WTC11 (cell line): Measurements from ENCODE around the gene LTN1. TPM values are rescaled to one million over a fixed set of nuclear protein-coding genes. Genes with fewer than 3 reads are reported as not detected.

ENCODE experiments used
- ATAC-seq: fragments of 200-7000 bp; cut with Tn5 transposase; 2 replicates; pipeline ENCODE4 v1.10.0; 2021; ENCODE audit warnings: mild to moderate bottlenecking, moderate library complexity
- CTCF ChIA-PET: fragments of 300-600 bp; sonication (Branson Sonifier 250); formaldehyde crosslinking; loops from one replicate; lab custom pipeline; 2021; ENCODE audit warnings: antibody characterized with exemption; lab: Charles Lee
- POLR2A ChIA-PET: fragments of 350-600 bp; sonication (Branson Sonifier 250); formaldehyde crosslinking; loops from one replicate; lab custom pipeline; 2021; ENCODE audit warnings: antibody characterized with exemption; lab: Charles Lee
- DNase-seq: peaks from one replicate; pipeline ENCODE4 v3.0.0; 2021; ENCODE audit warnings: low spot score
- H3K27ac Mint-ChIP-seq: 2 replicates; pipeline ENCODE4 v1.8.0; 2021; ENCODE audit warnings: mixed read lengths
- H3K27me3 Mint-ChIP-seq: 2 replicates; pipeline ENCODE4 v1.8.0; 2021; ENCODE audit warnings: low read depth, mild to moderate bottlenecking, moderate library complexity, mixed read lengths
- H3K36me3 Mint-ChIP-seq: 2 replicates; pipeline ENCODE4 v1.8.0; 2021; ENCODE audit warnings: mixed read lengths
- H3K4me1 Mint-ChIP-seq: 2 replicates; pipeline ENCODE4 v1.8.0; 2022; ENCODE audit warnings: mixed read lengths
- H3K4me3 Mint-ChIP-seq: 2 replicates; pipeline ENCODE4 v1.8.0; 2021; ENCODE audit warnings: mild to moderate bottlenecking, moderate library complexity, mixed read lengths
- H3K9me3 Mint-ChIP-seq: 2 replicates; pipeline ENCODE4 v1.8.0; 2021; ENCODE audit warnings: mixed read lengths
- ESRRA ChIP-seq: sonication (generic); formaldehyde crosslinking; IDR thresholded peaks from 2 replicates; pipeline ENCODE4 v1.8.1; 2022; ENCODE audit warnings: mild to moderate bottlenecking, missing genetic modification reagents, borderline replicate concordance
- FOXJ3 ChIP-seq: sonication (generic); formaldehyde crosslinking; IDR thresholded peaks from 2 replicates; pipeline ENCODE4 v1.9.0; 2021; ENCODE audit warnings: missing genetic modification reagents, mild to moderate bottlenecking, borderline replicate concordance
- GTF2I ChIP-seq: fragments of 250-450 bp; sonication (Bioruptor Pico); conservative IDR thresholded peaks from 2 replicates; pipeline ENCODE4 v1.4.0; 2021; ENCODE audit warnings: mild to moderate bottlenecking
- HMGA2 ChIP-seq: fragments of 250-450 bp; sonication (Bioruptor Pico); IDR thresholded peaks from 2 replicates; pipeline ENCODE4 v1.4.0; 2021; ENCODE audit warnings: mild to moderate bottlenecking, moderate library complexity
- JUN ChIP-seq: sonication (generic); formaldehyde crosslinking; IDR thresholded peaks from 2 replicates; pipeline ENCODE4 v1.8.0; 2023; ENCODE audit warnings: mild to moderate bottlenecking, missing genetic modification reagents
- NR1H2 ChIP-seq: sonication (generic); formaldehyde crosslinking; IDR thresholded peaks from 2 replicates; pipeline ENCODE4 v1.9.0; 2021; ENCODE audit warnings: mild to moderate bottlenecking, moderate library complexity, missing genetic modification reagents
- SP1 ChIP-seq: sonication (generic); formaldehyde crosslinking; conservative IDR thresholded peaks from 2 replicates; pipeline ENCODE4 v1.8.1; 2022; ENCODE audit warnings: missing genetic modification reagents
- TP53 ChIP-seq: sonication (generic); formaldehyde crosslinking; IDR thresholded peaks from 2 replicates; pipeline ENCODE4 v1.8.1; 2023; ENCODE audit warnings: mild to moderate bottlenecking, missing genetic modification reagents
- ZNF263 ChIP-seq: sonication (generic); formaldehyde crosslinking; IDR thresholded peaks from 2 replicates; pipeline ENCODE4 v1.8.1; 2022; ENCODE audit warnings: low read depth, mild to moderate bottlenecking, moderate library complexity, missing genetic modification reagents
- total RNA-seq: library from RNA; stranded (reverse); gene quantifications from 3 replicates; pipeline ENCODE4 v1.2.3, GENCODE V29; 2021
- TF ChIP-seq, protein P1 (sequence below): sonication (generic); formaldehyde crosslinking; conservative IDR thresholded peaks from 2 replicates; pipeline ENCODE4 v1.8.1; 2022; ENCODE audit warnings: mild to moderate bottlenecking, missing genetic modification reagents
- TF ChIP-seq, protein P2 (sequence below): sonication (generic); formaldehyde crosslinking; IDR thresholded peaks from 2 replicates; pipeline ENCODE4 v1.8.1; 2023; ENCODE audit warnings: mild to moderate bottlenecking, moderate library complexity, missing genetic modification reagents
- TF ChIP-seq, protein P3 (sequence below): sonication (generic); formaldehyde crosslinking; IDR thresholded peaks from 2 replicates; pipeline ENCODE4 v1.8.0; 2022; ENCODE audit warnings: mild to moderate bottlenecking, missing genetic modification reagents
- TF ChIP-seq, protein P4 (sequence below): sonication (generic); formaldehyde crosslinking; IDR thresholded peaks from 2 replicates; pipeline ENCODE4 v1.8.1; 2023; ENCODE audit warnings: mild to moderate bottlenecking, missing genetic modification reagents
- TF ChIP-seq, protein P5 (sequence below): sonication (generic); formaldehyde crosslinking; IDR thresholded peaks from 2 replicates; pipeline ENCODE4 v1.8.0; 2023; ENCODE audit warnings: missing genetic modification reagents, mild to moderate bottlenecking, borderline replicate concordance
- TF ChIP-seq, protein P6 (sequence below): fragments of 250-450 bp; sonication (Bioruptor Pico); IDR thresholded peaks from 2 replicates; pipeline ENCODE4 v1.8.0; 2021; ENCODE audit warnings: mild to moderate bottlenecking
- TF ChIP-seq, protein P7 (sequence below): sonication (generic); formaldehyde crosslinking; IDR thresholded peaks from 2 replicates; pipeline ENCODE4 v1.8.1; 2023; ENCODE audit warnings: mild to moderate bottlenecking, missing genetic modification reagents, borderline replicate concordance

LTN1 gene
- total RNA-seq, 1 experiment from 2014 or later = 23.0 TPM

DNA sequence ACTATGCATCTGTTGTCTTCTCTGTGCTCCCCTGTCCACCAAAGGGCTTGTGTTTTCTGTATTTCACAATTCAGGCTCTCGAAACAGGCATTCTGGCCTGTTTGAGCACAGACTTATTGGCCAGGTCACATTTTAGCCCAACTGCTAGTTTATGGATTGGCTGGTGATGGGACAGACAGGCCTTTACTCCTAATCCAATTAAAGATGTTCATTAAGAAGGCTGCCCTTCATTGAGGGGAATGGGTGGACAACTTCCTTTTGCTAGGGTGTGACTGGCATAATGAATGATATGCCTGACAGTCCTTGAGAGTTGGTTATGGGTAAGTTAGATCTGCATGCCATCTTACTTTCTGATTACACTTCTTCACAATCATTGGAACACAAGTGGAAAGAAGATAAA, 86.4 kb downstream of the LTN1 start (continued):
- TF ChIP-seq NR1H2 (no peak), ESRRA (no peak), JUN (no peak), HMGA2 (CRISPR knock-in tag) (no peak), ZNF263 (no peak), TP53 (CRISPR knock-in tag) (no peak), FOXJ3 (CRISPR knock-in tag) (no peak)
- TF ChIP-seq, protein P1, sequence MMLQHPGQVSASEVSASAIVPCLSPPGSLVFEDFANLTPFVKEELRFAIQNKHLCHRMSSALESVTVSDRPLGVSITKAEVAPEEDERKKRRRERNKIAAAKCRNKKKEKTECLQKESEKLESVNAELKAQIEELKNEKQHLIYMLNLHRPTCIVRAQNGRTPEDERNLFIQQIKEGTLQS (CRISPR knock-in tag) = no peak
- TF ChIP-seq, protein P2, sequence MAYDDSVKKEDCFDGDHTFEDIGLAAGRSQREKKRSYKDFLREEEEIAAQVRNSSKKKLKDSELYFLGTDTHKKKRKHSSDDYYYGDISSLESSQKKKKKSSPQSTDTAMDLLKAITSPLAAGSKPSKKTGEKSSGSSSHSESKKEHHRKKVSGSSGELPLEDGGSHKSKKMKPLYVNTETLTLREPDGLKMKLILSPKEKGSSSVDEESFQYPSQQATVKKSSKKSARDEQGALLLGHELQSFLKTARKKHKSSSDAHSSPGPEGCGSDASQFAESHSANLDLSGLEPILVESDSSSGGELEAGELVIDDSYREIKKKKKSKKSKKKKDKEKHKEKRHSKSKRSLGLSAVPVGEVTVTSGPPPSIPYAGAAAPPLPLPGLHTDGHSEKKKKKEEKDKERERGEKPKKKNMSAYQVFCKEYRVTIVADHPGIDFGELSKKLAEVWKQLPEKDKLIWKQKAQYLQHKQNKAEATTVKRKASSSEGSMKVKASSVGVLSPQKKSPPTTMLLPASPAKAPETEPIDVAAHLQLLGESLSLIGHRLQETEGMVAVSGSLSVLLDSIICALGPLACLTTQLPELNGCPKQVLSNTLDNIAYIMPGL (CRISPR knock-in tag) = no peak
- TF ChIP-seq, protein P3, sequence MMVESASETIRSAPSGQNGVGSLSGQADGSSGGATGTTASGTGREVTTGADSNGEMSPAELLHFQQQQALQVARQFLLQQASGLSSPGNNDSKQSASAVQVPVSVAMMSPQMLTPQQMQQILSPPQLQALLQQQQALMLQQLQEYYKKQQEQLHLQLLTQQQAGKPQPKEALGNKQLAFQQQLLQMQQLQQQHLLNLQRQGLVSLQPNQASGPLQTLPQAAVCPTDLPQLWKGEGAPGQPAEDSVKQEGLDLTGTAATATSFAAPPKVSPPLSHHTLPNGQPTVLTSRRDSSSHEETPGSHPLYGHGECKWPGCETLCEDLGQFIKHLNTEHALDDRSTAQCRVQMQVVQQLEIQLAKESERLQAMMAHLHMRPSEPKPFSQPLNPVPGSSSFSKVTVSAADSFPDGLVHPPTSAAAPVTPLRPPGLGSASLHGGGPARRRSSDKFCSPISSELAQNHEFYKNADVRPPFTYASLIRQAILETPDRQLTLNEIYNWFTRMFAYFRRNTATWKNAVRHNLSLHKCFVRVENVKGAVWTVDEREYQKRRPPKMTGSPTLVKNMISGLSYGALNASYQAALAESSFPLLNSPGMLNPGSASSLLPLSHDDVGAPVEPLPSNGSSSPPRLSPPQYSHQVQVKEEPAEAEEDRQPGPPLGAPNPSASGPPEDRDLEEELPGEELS (CRISPR knock-in tag) = no peak
- TF ChIP-seq, protein P4, sequence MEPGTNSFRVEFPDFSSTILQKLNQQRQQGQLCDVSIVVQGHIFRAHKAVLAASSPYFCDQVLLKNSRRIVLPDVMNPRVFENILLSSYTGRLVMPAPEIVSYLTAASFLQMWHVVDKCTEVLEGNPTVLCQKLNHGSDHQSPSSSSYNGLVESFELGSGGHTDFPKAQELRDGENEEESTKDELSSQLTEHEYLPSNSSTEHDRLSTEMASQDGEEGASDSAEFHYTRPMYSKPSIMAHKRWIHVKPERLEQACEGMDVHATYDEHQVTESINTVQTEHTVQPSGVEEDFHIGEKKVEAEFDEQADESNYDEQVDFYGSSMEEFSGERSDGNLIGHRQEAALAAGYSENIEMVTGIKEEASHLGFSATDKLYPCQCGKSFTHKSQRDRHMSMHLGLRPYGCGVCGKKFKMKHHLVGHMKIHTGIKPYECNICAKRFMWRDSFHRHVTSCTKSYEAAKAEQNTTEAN (CRISPR knock-in tag) = no peak
- TF ChIP-seq, protein P5, sequence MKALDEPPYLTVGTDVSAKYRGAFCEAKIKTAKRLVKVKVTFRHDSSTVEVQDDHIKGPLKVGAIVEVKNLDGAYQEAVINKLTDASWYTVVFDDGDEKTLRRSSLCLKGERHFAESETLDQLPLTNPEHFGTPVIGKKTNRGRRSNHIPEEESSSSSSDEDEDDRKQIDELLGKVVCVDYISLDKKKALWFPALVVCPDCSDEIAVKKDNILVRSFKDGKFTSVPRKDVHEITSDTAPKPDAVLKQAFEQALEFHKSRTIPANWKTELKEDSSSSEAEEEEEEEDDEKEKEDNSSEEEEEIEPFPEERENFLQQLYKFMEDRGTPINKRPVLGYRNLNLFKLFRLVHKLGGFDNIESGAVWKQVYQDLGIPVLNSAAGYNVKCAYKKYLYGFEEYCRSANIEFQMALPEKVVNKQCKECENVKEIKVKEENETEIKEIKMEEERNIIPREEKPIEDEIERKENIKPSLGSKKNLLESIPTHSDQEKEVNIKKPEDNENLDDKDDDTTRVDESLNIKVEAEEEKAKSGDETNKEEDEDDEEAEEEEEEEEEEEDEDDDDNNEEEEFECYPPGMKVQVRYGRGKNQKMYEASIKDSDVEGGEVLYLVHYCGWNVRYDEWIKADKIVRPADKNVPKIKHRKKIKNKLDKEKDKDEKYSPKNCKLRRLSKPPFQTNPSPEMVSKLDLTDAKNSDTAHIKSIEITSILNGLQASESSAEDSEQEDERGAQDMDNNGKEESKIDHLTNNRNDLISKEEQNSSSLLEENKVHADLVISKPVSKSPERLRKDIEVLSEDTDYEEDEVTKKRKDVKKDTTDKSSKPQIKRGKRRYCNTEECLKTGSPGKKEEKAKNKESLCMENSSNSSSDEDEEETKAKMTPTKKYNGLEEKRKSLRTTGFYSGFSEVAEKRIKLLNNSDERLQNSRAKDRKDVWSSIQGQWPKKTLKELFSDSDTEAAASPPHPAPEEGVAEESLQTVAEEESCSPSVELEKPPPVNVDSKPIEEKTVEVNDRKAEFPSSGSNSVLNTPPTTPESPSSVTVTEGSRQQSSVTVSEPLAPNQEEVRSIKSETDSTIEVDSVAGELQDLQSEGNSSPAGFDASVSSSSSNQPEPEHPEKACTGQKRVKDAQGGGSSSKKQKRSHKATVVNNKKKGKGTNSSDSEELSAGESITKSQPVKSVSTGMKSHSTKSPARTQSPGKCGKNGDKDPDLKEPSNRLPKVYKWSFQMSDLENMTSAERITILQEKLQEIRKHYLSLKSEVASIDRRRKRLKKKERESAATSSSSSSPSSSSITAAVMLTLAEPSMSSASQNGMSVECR (CRISPR knock-in tag) = no peak

DNA sequence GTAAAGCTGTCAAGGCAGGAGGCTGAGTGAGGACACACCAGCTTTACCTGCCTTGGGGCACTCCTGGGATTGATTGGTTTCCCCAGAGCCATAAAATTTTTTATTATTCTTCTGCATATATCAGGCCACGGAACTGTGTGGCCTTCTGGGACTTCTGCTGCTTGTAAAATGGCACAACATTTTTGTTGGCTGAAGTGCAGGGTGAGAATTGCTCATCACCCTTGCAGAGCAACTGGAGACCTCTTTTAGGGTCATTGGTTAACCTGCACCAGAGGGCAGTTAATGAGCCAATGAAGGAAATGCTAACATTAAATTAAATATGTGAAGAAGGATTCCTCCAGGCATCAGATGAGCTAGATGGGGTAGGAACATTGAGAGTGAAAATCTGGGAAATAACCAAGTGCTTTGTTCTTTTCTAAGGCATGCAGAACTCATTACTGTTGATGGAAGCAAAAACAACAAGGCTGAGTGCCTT, 87.7 kb downstream of the LTN1 start:
- ChIA-PET CTCF (no interaction called here), POLR2A (no interaction called here)
- Mint-ChIP-seq H3K27me3 (no peaks in the 10 kb centered on the region), H3K4me3 (no peak overlapping the region), H3K27ac (no peak overlapping the region), H3K4me1 (no peaks in the 10 kb centered on the region), H3K36me3 (no peaks in the 10 kb centered on the region), H3K9me3 (peaks cover 26% of the 10 kb centered on the region)
- no peak for DNase-seq
- no peak for ATAC-seq
- TF ChIP-seq, protein P6, sequence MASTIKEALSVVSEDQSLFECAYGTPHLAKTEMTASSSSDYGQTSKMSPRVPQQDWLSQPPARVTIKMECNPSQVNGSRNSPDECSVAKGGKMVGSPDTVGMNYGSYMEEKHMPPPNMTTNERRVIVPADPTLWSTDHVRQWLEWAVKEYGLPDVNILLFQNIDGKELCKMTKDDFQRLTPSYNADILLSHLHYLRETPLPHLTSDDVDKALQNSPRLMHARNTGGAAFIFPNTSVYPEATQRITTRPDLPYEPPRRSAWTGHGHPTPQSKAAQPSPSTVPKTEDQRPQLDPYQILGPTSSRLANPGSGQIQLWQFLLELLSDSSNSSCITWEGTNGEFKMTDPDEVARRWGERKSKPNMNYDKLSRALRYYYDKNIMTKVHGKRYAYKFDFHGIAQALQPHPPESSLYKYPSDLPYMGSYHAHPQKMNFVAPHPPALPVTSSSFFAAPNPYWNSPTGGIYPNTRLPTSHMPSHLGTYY (CRISPR knock-in tag) = no peak
- no peak for TF ChIP-seq SP1
- TF ChIP-seq, protein P3 (CRISPR knock-in tag) = no peak
- TF ChIP-seq, protein P7, sequence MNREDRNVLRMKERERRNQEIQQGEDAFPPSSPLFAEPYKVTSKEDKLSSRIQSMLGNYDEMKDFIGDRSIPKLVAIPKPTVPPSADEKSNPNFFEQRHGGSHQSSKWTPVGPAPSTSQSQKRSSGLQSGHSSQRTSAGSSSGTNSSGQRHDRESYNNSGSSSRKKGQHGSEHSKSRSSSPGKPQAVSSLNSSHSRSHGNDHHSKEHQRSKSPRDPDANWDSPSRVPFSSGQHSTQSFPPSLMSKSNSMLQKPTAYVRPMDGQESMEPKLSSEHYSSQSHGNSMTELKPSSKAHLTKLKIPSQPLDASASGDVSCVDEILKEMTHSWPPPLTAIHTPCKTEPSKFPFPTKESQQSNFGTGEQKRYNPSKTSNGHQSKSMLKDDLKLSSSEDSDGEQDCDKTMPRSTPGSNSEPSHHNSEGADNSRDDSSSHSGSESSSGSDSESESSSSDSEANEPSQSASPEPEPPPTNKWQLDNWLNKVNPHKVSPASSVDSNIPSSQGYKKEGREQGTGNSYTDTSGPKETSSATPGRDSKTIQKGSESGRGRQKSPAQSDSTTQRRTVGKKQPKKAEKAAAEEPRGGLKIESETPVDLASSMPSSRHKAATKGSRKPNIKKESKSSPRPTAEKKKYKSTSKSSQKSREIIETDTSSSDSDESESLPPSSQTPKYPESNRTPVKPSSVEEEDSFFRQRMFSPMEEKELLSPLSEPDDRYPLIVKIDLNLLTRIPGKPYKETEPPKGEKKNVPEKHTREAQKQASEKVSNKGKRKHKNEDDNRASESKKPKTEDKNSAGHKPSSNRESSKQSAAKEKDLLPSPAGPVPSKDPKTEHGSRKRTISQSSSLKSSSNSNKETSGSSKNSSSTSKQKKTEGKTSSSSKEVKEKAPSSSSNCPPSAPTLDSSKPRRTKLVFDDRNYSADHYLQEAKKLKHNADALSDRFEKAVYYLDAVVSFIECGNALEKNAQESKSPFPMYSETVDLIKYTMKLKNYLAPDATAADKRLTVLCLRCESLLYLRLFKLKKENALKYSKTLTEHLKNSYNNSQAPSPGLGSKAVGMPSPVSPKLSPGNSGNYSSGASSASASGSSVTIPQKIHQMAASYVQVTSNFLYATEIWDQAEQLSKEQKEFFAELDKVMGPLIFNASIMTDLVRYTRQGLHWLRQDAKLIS (CRISPR knock-in tag) = no peak
- TF ChIP-seq TP53 (CRISPR knock-in tag) = no peak
- TF ChIP-seq GTF2I = no peak
